GM18519 (cell line): Measurements from ENCODE around the gene TMEM114.

Experiments
- ATAC-seq: cut with Tn5 transposase; IDR thresholded peaks from one replicate; pipeline ENCODE4 v1.9.1; 2021; ENCODE audit warnings: mild to moderate bottlenecking, moderate library complexity; ENCODE audit not compliant: unreplicated experiment, low FRiP score

Gene TMEM114

GRCh38 chr16:8551388-8552332 lies 38.7 kb downstream of the TMEM114 start:
- no peak for ATAC-seq

- no peak for ATAC-seq
Measured at GRCh38 chr16:8550728-8551387, 39.5 kb downstream of the TMEM114 start.

GRCh38 chr16:8549843-8550412 lies 40.4 kb downstream of the TMEM114 start:
- no peak for ATAC-seq

GRCh38 chr16:8548166-8548565 lies 42.1 kb downstream of the TMEM114 start:
- no peak for ATAC-seq

- ATAC-seq: no peak
Measured at GRCh38 chr16:8547762-8548161, 42.5 kb downstream of the TMEM114 start.

- ATAC-seq: no peak
Measured at GRCh38 chr16:8544406-8544805, 45.9 kb downstream of the TMEM114 start.

- ATAC-seq: no peak
Measured at GRCh38 chr16:8543258-8543657, 47.1 kb downstream of the TMEM114 start.

- no peak for ATAC-seq
Measured at GRCh38 chr16:8542393-8542792, 47.9 kb downstream of the TMEM114 start.

- ATAC-seq: no peak
Measured at GRCh38 chr16:8541868-8542267, 48.4 kb downstream of the TMEM114 start.

- no peak for ATAC-seq
Measured at GRCh38 chr16:8537691-8538342, 52.5 kb downstream of the TMEM114 start.

- no peak for ATAC-seq
Measured at GRCh38 chr16:8533509-8533908, 56.8 kb downstream of the TMEM114 start.

- no peak for ATAC-seq
Measured at GRCh38 chr16:8530752-8531384, 59.4 kb downstream of the TMEM114 start.

- no peak for ATAC-seq
Measured at GRCh38 chr16:8528471-8528870, 61.8 kb downstream of the TMEM114 start.

GRCh38 chr16:8523932-8524331 lies 66.4 kb downstream of the TMEM114 start:
- no peak for ATAC-seq

- no peak for ATAC-seq
Measured at GRCh38 chr16:8522757-8523156, 67.6 kb downstream of the TMEM114 start.

GRCh38 chr16:8519643-8520042 lies 70.7 kb downstream of the TMEM114 start:
- ATAC-seq: no peak
